Activated CD8-positive, alpha-beta memory T cell treated with anti-CD3 and anti-CD28 coated beads, Interleukin-2, amount 50 U/mL, for 48 hours (primary cell): Measurements from ENCODE around the gene GNAI2.

Source experiments
- DNase-seq: peaks from one replicate; pipeline ENCODE4 v3.0.0-alpha.2; 2020

The GNAI2 gene

DNA sequence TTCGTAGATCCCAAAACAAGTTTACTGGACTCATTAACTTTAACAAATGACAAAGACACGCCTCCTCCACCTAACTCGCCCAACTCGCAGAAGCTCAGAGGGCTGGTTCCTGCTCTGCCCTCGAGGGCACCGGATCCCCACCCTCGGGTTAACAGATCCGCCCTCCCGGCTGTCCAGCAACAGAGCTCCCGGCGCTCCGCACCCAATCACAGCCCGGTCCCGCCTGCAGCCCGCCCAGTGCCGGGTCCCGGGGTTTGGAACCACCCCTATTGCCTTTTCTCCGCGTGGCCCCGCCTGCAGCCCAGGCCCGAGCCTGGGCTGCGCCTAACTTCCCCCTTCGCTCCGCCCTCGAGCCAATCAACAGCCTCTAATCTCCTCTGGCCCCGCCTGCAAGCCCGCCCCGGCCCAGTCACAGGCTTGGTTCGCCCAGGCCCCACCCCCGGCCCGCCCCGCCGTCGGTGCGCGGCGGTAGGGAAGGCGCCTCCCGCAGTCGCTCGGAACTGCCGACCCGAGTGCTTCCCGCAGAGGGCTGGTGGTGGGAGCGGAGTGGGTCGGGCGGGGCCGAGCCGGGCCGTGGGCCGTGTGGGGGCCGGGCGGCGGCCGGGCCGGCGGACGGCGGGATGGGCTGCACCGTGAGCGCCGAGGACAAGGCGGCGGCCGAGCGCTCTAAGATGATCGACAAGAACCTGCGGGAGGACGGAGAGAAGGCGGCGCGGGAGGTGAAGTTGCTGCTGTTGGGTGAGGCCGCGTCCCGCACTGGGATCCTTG lies at the start of gene GNAI2:
Gene GNAI2 (plus strand): TSS at position 489 of the 768 bp plus-strand sequence. CDS start 132 bp downstream, at position 621.
- peak; percentile 98 for DNase-seq

DNA sequence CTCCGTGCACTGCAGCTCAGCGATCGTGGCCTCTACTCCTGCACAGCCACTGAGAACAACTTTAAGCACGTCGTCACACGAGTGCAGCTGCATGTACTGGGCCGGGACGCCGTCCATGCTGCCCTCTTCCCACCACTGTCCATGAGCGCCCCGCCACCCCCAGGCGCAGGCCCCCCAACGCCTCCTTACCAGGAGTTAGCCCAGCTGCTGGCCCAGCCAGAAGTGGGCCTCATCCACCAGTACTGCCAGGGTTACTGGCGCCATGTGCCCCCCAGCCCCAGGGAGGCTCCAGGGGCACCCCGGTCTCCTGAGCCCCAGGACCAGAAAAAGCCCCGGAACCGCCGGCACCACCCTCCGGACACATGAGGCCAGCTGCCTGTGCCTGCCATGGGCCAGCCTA lies 48.3 kb upstream of the GNAI2 start:
- no peak for DNase-seq

- no peak for DNase-seq
These were observed 46.7 kb upstream of the GNAI2 start for GRCh38 chr3:50189274-50189673.

DNA sequence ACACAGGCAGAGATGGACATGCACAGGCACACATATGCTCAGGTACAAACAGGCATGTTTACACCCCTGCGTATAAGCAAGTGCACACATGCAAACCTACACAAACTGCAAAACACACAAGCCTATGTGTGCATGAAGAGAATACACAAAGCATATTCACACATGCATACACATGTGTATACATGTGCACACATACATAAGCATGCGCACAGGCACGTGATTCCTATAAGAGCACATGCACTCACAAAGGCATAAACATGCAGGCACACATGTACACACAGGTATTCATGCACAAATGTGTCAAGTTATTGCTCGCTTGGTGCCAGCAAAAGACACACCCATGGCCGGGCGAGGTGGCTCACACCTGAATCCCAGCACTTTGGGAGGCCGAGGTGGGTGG lies 46.0 kb upstream of the GNAI2 start:
- no peak for DNase-seq

- DNase-seq = no peak
These were observed 44.9 kb upstream of the GNAI2 start, which contains the start of gene GNAT1 for GRCh38 chr3:50190936-50191660. Gene GNAT1 (plus strand): TSS chr3:50191610. CDS start chr3:50191726, 116 bp downstream.

- DNase-seq = no peak
These were observed 43.9 kb upstream of the GNAI2 start for GRCh38 chr3:50192124-50192523.

- peak; percentile 96 for DNase-seq
These were observed 43.3 kb upstream of the GNAI2 start for GRCh38 chr3:50192689-50193141.

DNA sequence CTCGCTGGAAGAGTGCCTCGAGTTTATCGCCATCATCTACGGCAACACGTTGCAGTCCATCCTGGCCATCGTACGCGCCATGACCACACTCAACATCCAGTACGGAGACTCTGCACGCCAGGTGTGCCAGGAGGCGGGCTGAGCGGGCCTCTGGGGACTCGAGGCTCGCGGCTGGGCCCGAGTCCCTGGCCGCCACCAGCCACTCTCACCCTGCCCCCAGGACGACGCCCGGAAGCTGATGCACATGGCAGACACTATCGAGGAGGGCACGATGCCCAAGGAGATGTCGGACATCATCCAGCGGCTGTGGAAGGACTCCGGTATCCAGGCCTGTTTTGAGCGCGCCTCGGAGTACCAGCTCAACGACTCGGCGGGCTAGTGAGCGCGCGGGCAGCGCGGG lies 42.7 kb upstream of the GNAI2 start:
- DNase-seq = no peak

DNA sequence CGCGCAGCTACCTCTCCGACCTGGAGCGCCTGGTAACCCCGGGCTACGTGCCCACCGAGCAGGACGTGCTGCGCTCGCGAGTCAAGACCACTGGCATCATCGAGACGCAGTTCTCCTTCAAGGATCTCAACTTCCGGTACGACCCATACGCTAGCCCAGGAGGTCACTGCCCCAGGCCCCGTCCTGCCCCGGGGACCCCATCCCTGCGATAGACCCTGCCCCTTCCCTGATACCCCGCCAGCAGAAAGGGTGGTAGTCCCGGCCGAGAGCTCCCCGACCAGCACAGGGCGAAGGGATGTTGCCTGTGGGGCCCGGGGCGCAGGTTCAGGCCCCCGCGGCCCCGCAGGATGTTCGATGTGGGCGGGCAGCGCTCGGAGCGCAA lies 42.3 kb upstream of the GNAI2 start:
- DNase-seq = no peak

DNA sequence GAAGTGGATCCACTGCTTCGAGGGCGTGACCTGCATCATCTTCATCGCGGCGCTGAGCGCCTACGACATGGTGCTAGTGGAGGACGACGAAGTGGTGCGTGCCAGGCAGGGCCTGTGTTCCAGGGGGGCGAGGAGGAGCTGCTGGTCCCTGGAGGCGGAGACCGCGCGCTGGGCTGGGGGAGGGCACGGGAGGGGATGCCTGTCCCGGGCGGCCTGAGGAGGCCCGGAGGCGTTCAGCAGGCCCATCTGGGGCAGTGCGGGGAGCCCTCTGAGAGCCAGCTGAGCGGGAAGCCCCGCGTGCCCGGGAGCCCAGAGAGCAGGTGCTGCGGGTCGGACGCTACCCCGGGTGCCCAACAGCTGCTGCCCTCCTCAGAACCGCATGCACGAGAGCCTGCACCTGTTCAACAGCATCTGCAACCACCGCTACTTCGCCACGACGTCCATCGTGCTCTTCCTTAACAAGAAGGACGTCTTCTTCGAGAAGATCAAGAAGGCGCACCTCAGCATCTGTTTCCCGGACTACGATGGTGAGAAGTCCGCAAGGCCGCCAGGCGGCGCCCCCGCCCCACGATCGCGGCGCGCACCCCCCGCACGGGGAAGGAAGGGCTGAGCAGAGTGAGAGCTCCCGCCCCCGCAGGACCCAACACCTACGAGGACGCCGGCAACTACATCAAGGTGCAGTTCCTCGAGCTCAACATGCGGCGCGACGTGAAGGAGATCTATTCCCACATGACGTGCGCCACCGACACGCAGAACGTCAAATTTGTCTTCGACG lies 41.7 kb upstream of the GNAI2 start:
- peak; percentile 88 for DNase-seq

- peak; percentile 68 for DNase-seq
These were observed 41.0 kb upstream of the GNAI2 start for GRCh38 chr3:50194903-50195500.

- DNase-seq = no peak
These were observed 40.3 kb upstream of the GNAI2 start for GRCh38 chr3:50195501-50196252.

- no peak for DNase-seq
These were observed 39.7 kb upstream of the GNAI2 start for GRCh38 chr3:50196253-50196801.

DNA sequence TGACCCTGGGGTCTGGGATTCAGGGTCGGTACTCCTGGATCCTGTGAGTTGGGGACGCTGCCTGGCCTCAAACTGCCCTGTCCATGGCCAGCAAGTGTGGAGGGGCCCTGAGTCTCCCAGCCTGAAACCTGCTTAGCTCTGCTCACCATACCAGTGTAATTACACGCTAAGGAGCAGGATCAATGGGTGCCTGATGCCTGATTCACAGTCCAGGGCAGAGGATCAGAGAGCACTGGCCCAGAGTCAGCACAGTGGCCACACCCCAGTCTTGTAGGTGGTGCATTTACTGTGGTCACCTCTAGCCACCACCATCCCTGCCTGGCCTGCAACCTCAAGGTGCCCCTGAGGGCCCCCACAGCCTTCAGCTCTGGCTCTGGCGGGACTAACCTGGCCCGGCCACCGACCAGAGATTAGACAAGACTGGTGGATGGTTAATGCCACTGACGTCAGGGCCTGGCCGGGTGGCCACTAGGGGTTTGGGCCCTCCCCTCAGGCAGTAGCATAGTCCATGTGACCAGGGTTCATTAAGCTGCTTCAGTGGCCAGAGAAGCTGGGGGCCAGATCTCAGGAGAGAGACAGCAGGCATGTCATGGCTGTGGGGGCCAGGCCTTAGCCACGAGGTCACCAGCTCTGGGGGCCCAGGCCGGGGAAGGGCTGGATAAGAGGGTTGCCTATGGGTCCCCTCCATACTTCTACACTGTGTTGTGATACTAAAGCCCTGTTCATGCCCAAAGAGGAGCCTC lies 34.3 kb upstream of the GNAI2 start:
- DNase-seq = no peak

DNA sequence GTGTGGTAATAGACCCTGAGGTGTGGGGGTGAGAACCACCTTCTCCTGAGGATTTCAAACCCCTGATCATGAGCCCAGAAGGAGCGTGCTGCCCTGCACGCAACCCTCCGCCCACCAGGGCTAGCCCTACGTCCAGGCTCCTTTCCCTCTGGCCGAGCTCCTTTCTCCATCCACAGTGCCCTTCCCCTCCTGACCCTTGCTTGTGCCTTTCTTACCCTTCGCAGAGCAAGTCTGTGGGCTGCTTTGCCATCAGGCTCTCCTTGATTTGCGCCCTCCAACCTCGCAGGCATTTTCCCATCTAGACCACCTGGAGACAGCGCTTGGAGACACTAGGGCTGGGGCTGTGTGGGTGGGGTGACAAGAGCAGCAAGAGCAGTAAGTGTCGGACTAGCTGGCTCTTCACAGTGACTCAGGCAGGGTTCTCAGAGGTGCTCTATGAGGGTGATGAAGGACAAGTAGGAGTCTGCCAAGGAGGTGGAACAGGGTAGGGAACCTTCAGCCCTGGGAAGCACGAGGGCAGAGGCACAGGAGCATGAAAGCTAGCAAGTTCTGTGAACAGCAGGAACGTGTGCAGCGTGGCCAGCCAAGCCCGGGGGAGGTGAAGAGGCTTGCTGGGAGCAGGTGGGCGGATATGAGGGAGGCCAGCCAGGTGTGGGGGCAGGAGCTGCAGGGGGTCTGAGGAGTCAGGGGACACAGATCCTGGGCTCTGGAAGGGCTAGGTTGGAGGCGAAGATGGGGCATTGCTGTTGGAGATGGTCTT lies 33.5 kb upstream of the GNAI2 start:
- no peak for DNase-seq

- DNase-seq = no peak
These were observed 32.7 kb upstream of the GNAI2 start for GRCh38 chr3:50203113-50203808.

DNA sequence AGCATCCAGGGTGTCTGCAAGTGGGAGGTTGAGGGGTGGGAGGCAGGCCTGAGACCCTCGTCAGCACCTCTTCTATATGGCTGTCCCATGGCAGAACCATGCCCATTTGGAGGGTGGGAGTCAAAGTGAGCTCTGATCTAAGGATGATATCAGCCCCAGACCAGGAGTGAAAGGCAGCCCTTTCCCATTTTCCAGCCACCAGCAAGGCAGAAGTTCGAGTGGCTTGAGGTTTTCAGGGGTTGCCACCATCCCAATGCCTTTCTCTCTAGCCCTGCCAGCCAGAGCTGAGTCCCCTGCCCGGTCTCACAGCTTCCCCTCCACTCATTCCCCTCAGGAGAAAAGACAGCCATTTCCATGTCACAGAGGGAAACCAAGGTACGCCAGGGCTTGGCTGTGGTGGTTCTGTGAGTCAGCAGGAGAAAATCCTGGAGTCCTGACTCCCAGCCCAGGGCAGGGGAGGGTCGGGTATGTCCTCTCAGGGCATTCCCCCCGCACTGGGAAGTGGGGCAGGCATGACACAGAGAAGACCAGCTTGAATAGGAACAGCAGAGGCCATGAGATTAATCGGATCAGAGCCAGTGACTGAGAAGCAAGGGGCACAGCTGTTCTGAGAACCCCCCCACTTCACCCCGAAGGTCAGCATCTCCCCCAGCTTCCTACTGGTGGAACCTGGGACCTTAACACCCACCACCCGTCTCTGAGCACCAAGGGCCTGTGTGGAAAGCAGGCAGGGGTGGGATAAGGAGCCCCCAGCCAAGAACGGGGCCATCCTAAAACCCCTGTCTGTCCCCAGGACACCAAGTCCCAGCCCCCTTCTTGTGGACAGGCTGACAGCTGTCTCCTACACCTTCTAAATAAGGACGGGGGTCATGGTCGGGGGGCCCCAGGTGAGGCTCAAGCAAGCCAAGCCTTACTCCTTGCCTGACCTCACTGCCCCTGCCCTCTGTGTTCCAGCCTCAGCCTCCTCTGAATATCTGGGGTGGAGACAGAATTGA lies 31.9 kb upstream of the GNAI2 start:
- DNase-seq = no peak

DNA sequence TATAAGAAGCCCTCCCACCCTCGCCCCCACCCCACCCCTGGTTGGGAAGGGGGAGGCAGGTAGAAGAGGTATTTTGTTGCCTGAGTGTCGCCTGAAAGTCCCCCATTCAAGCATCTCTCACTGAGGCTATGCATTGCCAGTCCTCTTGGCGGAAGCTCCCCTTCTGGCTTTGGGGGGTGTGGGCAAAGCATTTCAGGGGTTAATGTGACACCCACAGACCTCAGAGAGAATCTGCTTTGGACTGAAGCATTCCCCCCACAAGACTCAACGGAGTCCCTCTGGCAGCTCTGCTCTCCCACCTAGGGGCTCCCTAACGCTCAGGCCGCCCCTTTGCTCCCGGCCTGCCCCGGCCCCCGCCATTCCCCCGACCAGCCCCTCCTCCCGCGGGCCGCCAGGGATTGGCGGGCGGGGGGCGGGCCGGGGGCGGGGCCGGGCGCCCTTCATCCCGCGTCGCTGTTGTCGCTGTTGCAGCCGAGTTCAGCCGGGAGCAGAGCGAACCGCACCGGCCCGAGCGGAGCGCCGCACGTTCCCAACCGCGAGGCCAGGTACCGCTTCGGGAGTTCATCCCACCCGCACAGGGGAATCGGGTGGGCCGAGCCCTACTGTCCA lies 31.1 kb upstream of the GNAI2 start, which contains the start of gene SLC38A3:
Gene SLC38A3 (plus strand): TSS at position 468 of the 609 bp plus-strand sequence. CDS start 8,929 bp downstream, outside the sequence.
- DNase-seq = no peak
